Heart right ventricle (tissue), 16 donors: Measurements from ENCODE around the gene LINGO1. TPM values are rescaled to one million over a fixed set of nuclear protein-coding genes. Genes with fewer than 3 reads are reported as not detected.

Source experiments
- ATAC-seq, 8 donors: fragments of 200-7000 bp; cut with Tn5 transposase; one replicate each; pipeline ENCODE4 v1.9.1; 2020; ENCODE audit warnings: mild to moderate bottlenecking in 8 of 8, moderate library complexity in 8 of 8, moderate number of reproducible peaks in 1 of 8
- DNase-seq, 2 donors: peaks; one replicate each; pipeline ENCODE4 v3.0.0-alpha.2; 2020
- H3K27ac ChIP-seq, 10 donors: fragments of 200-600 bp; sonication (generic) in 2 of 10; one replicate each; pipeline versions ENCODE4 v1.5.0 to v1.8.0; 2020 to 2022; ENCODE audit warnings: mild to moderate bottlenecking in 3 of 10
- H3K27me3 ChIP-seq, 7 donors: fragments of 200-600 bp; one replicate each; pipeline ENCODE4 v1.8.0; 2021 to 2022; ENCODE audit warnings: mild to moderate bottlenecking in 2 of 7
- H3K36me3 ChIP-seq, 9 donors: fragments of 200-600 bp; sonication (generic) in 1 of 9; one replicate each; pipeline versions ENCODE4 v1.5.0 to v1.8.0; 2020 to 2022; ENCODE audit warnings: mild to moderate bottlenecking in 2 of 9
- H3K4me1 ChIP-seq, 9 donors: fragments of 200-600 bp; sonication (generic) in 1 of 9; one replicate each; pipeline versions ENCODE4 v1.5.0 to v1.8.0; 2020 to 2022; ENCODE audit warnings: mild to moderate bottlenecking in 4 of 9
- H3K4me3 ChIP-seq, 10 donors: fragments of 200-600 bp; sonication (generic) in 2 of 10; one replicate each; pipeline versions ENCODE4 v1.5.0 to v1.8.0; 2020 to 2022; ENCODE audit warnings: mild to moderate bottlenecking in 7 of 10, moderate library complexity in 2 of 10
- H3K9me3 ChIP-seq, 11 donors: fragments of 200-600 bp in 10 of 11; sonication (generic) in 2 of 11; one replicate each; pipeline versions ENCODE4 v1.5.0 to v1.8.0; 2013 to 2022; ENCODE audit warnings: mild to moderate bottlenecking in 2 of 11, control low read depth in 1 of 11, moderate library complexity in 1 of 11
- WGBS, 2 donors: extraction: QIAGEN DNeasy Blood & Tissue Kit; methylation state at CpG; one replicate each; pipeline ENCODE4 v1.1.7; 2013; ENCODE audit warnings: inconsistent platforms in 1 of 2; 5-methylcytosine and 5-hydroxymethylcytosine counted together
- intact Hi-C, 10 donors: fragments of 100-400 bp; cut with DNase I; formaldehyde crosslinking; loops; one replicate each; pipeline versions ENCODE4 v1.11.1 to v1.14.2; 2022
- polyA plus RNA-seq, 2 donors: library from polyadenylated mRNA; stranded (reverse); fragments of 200-250 nt; gene quantifications; one replicate each; pipeline ENCODE4 v1.2.3, GENCODE V29; 2013
- total RNA-seq, 10 donors: library from RNA; stranded (reverse); fragmentation: NEBNext Ultra II Directional in 3 of 10; extraction: Animal tissue kit (Norgen Biotek cat#: 25700) in 3 of 10; gene quantifications; one replicate each; pipeline versions ENCODE4 v1.2.1 to v1.2.4, GENCODE V29; 2021 to 2023
- TF ChIP-seq, protein P1 (sequence below), 9 donors: fragments of 200-600 bp; sonication (generic) in 2 of 9; IDR thresholded peaks; one replicate each; pipeline versions ENCODE4 v1.5.0 to v1.8.0; 2021 to 2022; ENCODE audit warnings: antibody characterized with exemption in 9 of 9, mild to moderate bottlenecking in 5 of 9, moderate library complexity in 1 of 9
- donor health status: Arrhythmogenic right ventricular cardiomyopathy.
- donor health status: ischemic (EF 13 %, LVEDD 7.1; RV severe dilation, severe dysfunction).
- donor health status: healthy with polysubstance abuse.
- donor health status: DM: no; HTN: yes; CAD: no.
- donor health status: DM: no; HTN: no; CAD: no.
- donor health status: ischemic (EF 25% LVEDD 6.9; RV normal size, moderate dysfunction).
- donor health status: ischemic (EF 25% LVEDD 5.7; RV mildly dilated, moderate dysfunction).
- donor health status: healthy.
- donor health status: DM: yes; HTN: yes; CAD: no.
- donor health status: Ischemic cardiomyopathy.
- donor health status: ischemic (EF 35%, LVEDD 5.7; RV mildly dilated, moderate dysfunction).
- donor health status: nonischemic (EF 11% LVEDD 7.7; RV severe dilation, severe dysfunction).
- donor health status: DM: yes; HTN: yes; CAD: no.
- donor health status: PGD.
- donor health status: ischemic (EF 29% LVEDD 5.4; RV normal size, mild dysfunction).
- donor health status: nonischemic (EF 23%, LVEDD 6.1; RV moderate dilation, normal function).

The LINGO1 gene
- total and polyA plus RNA-seq, 12 donors: 0.70 to 2.7 (median 1.3) TPM

GRCh38 chr15:77602800-77603199 is 29.9 kb downstream of the LINGO1 start:
- Histone ChIP-seq H3K27ac (no peak overlapping the region), H3K27me3 (peaks cover 0 to 11% (median 0%) of the 10 kb centered on the region in 7 donors), H3K9me3 (no peaks in the 10 kb centered on the region), H3K36me3 (no peaks in the 10 kb centered on the region), H3K4me1 (peaks cover 4 to 32% (median 14%) of the 10 kb centered on the region in 9 donors), H3K4me3 (no peak overlapping the region)
- DNase-seq: no peak
- TF ChIP-seq, protein P1, sequence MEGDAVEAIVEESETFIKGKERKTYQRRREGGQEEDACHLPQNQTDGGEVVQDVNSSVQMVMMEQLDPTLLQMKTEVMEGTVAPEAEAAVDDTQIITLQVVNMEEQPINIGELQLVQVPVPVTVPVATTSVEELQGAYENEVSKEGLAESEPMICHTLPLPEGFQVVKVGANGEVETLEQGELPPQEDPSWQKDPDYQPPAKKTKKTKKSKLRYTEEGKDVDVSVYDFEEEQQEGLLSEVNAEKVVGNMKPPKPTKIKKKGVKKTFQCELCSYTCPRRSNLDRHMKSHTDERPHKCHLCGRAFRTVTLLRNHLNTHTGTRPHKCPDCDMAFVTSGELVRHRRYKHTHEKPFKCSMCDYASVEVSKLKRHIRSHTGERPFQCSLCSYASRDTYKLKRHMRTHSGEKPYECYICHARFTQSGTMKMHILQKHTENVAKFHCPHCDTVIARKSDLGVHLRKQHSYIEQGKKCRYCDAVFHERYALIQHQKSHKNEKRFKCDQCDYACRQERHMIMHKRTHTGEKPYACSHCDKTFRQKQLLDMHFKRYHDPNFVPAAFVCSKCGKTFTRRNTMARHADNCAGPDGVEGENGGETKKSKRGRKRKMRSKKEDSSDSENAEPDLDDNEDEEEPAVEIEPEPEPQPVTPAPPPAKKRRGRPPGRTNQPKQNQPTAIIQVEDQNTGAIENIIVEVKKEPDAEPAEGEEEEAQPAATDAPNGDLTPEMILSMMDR (IDR thresholded peaks at IDR 0.05): no peak
- 89 to 98% methylated on average over 1 of the region's 1 CpG for WGBS, 2 donors
- ATAC-seq: no peak
- intact Hi-C loops: no loop called here

- DNase-seq (peak; percentile 60 to 81), ATAC-seq (peak in 7 of 8 donors; percentile 65 to 87 (median 76))
- Histone ChIP-seq H3K36me3 (no peaks in the 10 kb centered on the region), H3K27ac (peak overlapping the region in 5 of 10 donors; percentile 23 to 78 (median 43)), H3K4me3 (no peak overlapping the region), H3K4me1 (peaks cover 0 to 8% (median 0%) of the 10 kb centered on the region in 9 donors), H3K9me3 (no peaks in the 10 kb centered on the region), H3K27me3 (peaks cover 0 to 1% (median 0%) of the 10 kb centered on the region in 7 donors)
- TF ChIP-seq, protein P1 (IDR thresholded peaks at IDR 0.05): no peak
- intact Hi-C loops: no loop called here
- 68 to 73% methylated on average over 5 of the region's 5 CpGs for WGBS, 2 donors
These were observed 32.8 kb downstream of the LINGO1 start for GRCh38 chr15:77599899-77600298.

DNA sequence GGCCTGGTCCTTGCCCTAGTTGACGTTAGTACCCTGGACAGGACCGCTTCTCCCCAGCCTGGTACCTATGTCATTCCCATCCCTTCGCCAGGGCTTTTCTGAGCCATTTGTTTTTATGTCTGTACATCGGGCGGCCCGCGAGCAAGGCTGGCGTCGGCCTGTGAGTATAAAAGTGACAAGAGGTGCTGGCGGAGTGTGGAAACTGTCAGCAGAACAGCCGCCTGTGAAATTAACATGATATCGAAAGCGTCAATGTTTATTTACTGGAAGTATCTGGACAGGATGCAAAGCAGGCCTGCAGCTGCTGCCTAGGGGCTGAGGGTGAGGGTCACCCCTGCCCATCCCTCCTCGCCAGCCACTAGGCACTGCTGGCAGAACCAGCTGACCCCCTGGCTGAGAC is 33.4 kb downstream of the LINGO1 start:
- DNase-seq (no peak), ATAC-seq (peak in 2 of 8 donors; percentile 7 to 45)
- 74 to 78% methylated on average over 14 of the region's 14 CpGs for WGBS, 2 donors
- no peaks in the 10 kb centered on the region for H3K9me3 ChIP-seq
- H3K27me3 ChIP-seq: no peaks in the 10 kb centered on the region
- intact Hi-C loops: no loop called here
- H3K27ac ChIP-seq: peak overlapping the region in 5 of 10 donors; percentile 23 to 78 (median 43)
- no peaks in the 10 kb centered on the region for H3K36me3 ChIP-seq
- peaks cover 0 to 8% (median 0%) of the 10 kb centered on the region in 9 donors for H3K4me1 ChIP-seq
- TF ChIP-seq, protein P1 (IDR thresholded peaks at IDR 0.05): no peak
- H3K4me3 ChIP-seq: no peak overlapping the region

- H3K27ac ChIP-seq: no peak overlapping the region
- H3K27me3 ChIP-seq: no peaks in the 10 kb centered on the region
- DNase-seq (no peak), ATAC-seq (no peak)
- H3K4me3 ChIP-seq: no peak overlapping the region
- no peaks in the 10 kb centered on the region for H3K36me3 ChIP-seq
- intact Hi-C loops: no loop called here
- 92 to 96% methylated on average over 5 of the region's 5 CpGs for WGBS, 2 donors
- peaks cover 0 to 8% (median 0%) of the 10 kb centered on the region in 9 donors for H3K4me1 ChIP-seq
- no peaks in the 10 kb centered on the region for H3K9me3 ChIP-seq
- TF ChIP-seq, protein P1 (IDR thresholded peaks at IDR 0.05): no peak
These were observed 34.1 kb downstream of the LINGO1 start for GRCh38 chr15:77598644-77599043.
